HepG2 (cell line): Measurements from ENCODE around the gene HAUS5. TPM values are rescaled to one million over a fixed set of nuclear protein-coding genes. Genes with fewer than 3 reads are reported as not detected.
A peak's percentile ranks its signal among the peaks of the same experiment; 100 is the strongest.

ENCODE experiments used
- KAT7 ChIP-seq: IDR thresholded peaks from 2 replicates; pipeline ENCODE4 v1.6.1; 2018; ENCODE audit warnings: borderline replicate concordance, missing compliant biosample characterization
- KLF12 ChIP-seq: sonication (generic); formaldehyde crosslinking; IDR thresholded peaks from 2 replicates; pipeline ENCODE4 v1.4.0; 2020; ENCODE audit warnings: missing genetic modification reagents, borderline replicate concordance
- NFYC ChIP-seq: IDR thresholded peaks from 2 replicates; pipeline ENCODE4 v1.6.1; 2016; ENCODE audit warnings: missing genetic modification reagents, missing compliant biosample characterization
- POLR2G ChIP-seq: fragments of 200-400 bp; formaldehyde crosslinking; IDR thresholded peaks from 2 replicates; pipeline ENCODE4 v1.6.1; 2018; ENCODE audit warnings: mild to moderate bottlenecking, low read depth, low read length, moderate library complexity
- RARA ChIP-seq: IDR thresholded peaks from 2 replicates; pipeline ENCODE4 v1.6.1; 2016; ENCODE audit warnings: missing genetic modification reagents, missing compliant biosample characterization
- RBM39 ChIP-seq: fragments of 200-400 bp; formaldehyde crosslinking; IDR thresholded peaks from one replicate; pipeline ENCODE4 v1.6.1; 2018; ENCODE audit warnings: antibody characterized with exemption, mild to moderate bottlenecking, low read depth, low read length; ENCODE audit not compliant: poor library complexity, severe bottlenecking
- SP2 ChIP-seq: sonication (generic); formaldehyde crosslinking; IDR thresholded peaks from 2 replicates; pipeline ENCODE4 v1.5.1; 2020; ENCODE audit warnings: mild to moderate bottlenecking, missing genetic modification reagents
- ZFP37 ChIP-seq: sonication (generic); formaldehyde crosslinking; IDR thresholded peaks from 2 replicates; pipeline ENCODE4 v1.4.0; 2020; ENCODE audit warnings: missing genetic modification reagents, borderline replicate concordance
- ZNF44 ChIP-seq: sonication (generic); formaldehyde crosslinking; IDR thresholded peaks from 2 replicates; pipeline ENCODE4 v1.5.1; 2020; ENCODE audit warnings: mild to moderate bottlenecking, missing genetic modification reagents
- ZNF644 ChIP-seq: IDR thresholded peaks from 2 replicates; pipeline ENCODE4 v1.6.1; 2016; ENCODE audit warnings: low read depth
- ZNF737 ChIP-seq: sonication (generic); formaldehyde crosslinking; IDR thresholded peaks from 2 replicates; pipeline ENCODE4 v1.5.0; 2020; ENCODE audit warnings: missing genetic modification reagents, mild to moderate bottlenecking, borderline replicate concordance
- polyA plus RNA-seq, 8 experiments: library from polyadenylated mRNA; depleted of rRNA in 3 of 8; stranded (reverse) in 7 of 8; unstranded in 1 of 8; fragments of >200 nt; fragmentation: Illumina TruSeq in 4 of 8; extraction: Trizol in 4 of 8; gene quantifications; 2 replicates each; pipeline versions ENCODE4 v1.2.1 to v1.2.3, GENCODE V29; 2011 to 2016; ENCODE audit warnings: low read depth in 4 of 8, missing spikeins in 1 of 8, mixed read lengths in 1 of 8; ENCODE audit not compliant: insufficient read depth in 1 of 8
- total RNA-seq, 5 experiments: library from RNA; depleted of rRNA; stranded (reverse); fragments of >200 nt; fragmentation: Illumina TruSeq; extraction: Trizol; gene quantifications; 2 replicates each; pipeline ENCODE4 v1.2.3, GENCODE V29; 2016; ENCODE audit warnings: low read depth in 1 of 5
- TF ChIP-seq, protein P1 (sequence below): sonication (generic); formaldehyde crosslinking; IDR thresholded peaks from 2 replicates; pipeline ENCODE4 v1.5.0; 2020; ENCODE audit warnings: mild to moderate bottlenecking, missing genetic modification reagents
- TF ChIP-seq, protein P2 (sequence below): IDR thresholded peaks from 2 replicates; pipeline ENCODE4 v1.6.1; 2016
- TF ChIP-seq, protein P3 (sequence below): sonication (generic); formaldehyde crosslinking; IDR thresholded peaks from 2 replicates; pipeline ENCODE4 v1.8.0; 2022; ENCODE audit warnings: missing genetic modification reagents, mild to moderate bottlenecking, inconsistent platforms, borderline replicate concordance
- TF ChIP-seq, protein P4 (sequence below): sonication (generic); formaldehyde crosslinking; IDR thresholded peaks from 2 replicates; pipeline ENCODE4 v1.4.0; 2020; ENCODE audit warnings: missing genetic modification reagents, borderline replicate concordance
- TF ChIP-seq, protein P5 (sequence below): sonication (generic); formaldehyde crosslinking; IDR thresholded peaks from 2 replicates; pipeline ENCODE4 v1.5.0; 2020; ENCODE audit warnings: mild to moderate bottlenecking, missing genetic modification reagents
- TF ChIP-seq, protein P6 (sequence below): sonication (generic); formaldehyde crosslinking; IDR thresholded peaks from 2 replicates; pipeline ENCODE4 v1.4.0; 2020; ENCODE audit warnings: missing genetic modification reagents
- TF ChIP-seq, protein P7 (sequence below): sonication (generic); formaldehyde crosslinking; IDR thresholded peaks from 2 replicates; pipeline ENCODE4 v1.4.0; 2020; ENCODE audit warnings: missing genetic modification reagents

Gene HAUS5
- total and polyA plus RNA-seq, 2 of the 13 experiments (the other 11 are each of a cell fraction or from before 2014, with no cell fraction given): 10.3 to 17.7 TPM

DNA sequence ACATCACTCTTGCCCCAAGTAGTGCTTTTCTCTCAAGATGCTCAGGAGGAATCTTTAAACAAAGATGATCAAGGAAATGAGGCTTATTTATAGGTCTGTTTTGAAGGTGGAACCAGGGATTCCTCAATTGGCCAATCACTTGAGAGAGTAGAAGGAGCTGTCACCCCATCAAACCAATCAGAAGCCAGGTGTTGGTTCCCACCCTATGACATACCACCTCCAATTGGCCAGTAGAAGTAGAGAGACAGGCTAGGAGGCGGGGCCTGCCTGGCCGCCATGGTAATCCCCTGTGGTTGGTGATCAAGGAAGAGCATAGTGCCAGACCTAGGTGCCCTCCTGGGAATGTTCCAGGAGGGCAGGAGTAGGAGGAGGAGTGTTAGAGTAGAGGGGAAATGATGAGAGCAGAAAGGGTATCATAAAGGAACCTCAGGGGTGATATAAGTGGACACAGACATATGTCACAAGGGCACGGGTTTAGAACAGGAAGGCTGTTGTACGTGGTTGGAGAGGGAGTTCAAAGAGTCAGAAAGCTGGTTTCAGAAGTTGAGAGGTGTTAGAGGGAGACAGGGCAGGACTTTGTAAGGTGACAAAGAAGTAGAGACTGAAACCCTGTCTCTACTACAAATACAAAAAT lies 16.1 kb upstream of the HAUS5 start (continued):
- TF ChIP-seq, protein P1, sequence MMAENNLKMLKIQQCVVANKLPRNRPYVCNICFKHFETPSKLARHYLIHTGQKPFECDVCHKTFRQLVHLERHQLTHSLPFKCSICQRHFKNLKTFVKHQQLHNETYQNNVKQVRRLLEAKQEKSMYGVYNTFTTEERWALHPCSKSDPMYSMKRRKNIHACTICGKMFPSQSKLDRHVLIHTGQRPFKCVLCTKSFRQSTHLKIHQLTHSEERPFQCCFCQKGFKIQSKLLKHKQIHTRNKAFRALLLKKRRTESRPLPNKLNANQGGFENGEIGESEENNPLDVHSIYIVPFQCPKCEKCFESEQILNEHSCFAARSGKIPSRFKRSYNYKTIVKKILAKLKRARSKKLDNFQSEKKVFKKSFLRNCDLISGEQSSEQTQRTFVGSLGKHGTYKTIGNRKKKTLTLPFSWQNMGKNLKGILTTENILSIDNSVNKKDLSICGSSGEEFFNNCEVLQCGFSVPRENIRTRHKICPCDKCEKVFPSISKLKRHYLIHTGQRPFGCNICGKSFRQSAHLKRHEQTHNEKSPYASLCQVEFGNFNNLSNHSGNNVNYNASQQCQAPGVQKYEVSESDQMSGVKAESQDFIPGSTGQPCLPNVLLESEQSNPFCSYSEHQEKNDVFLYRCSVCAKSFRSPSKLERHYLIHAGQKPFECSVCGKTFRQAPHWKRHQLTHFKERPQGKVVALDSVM (CRISPR knock-in tag): no peak
- TF ChIP-seq, protein P2, sequence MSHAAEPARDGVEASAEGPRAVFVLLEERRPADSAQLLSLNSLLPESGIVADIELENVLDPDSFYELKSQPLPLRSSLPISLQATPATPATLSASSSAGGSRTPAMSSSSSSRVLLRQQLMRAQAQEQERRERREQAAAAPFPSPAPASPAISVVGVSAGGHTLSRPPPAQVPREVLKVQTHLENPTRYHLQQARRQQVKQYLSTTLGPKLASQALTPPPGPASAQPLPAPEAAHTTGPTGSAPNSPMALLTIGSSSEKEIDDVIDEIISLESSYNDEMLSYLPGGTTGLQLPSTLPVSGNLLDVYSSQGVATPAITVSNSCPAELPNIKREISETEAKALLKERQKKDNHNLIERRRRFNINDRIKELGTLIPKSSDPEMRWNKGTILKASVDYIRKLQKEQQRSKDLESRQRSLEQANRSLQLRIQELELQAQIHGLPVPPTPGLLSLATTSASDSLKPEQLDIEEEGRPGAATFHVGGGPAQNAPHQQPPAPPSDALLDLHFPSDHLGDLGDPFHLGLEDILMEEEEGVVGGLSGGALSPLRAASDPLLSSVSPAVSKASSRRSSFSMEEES: no peak
- TF ChIP-seq RARA (no peak), ZFP37 (CRISPR knock-in tag) (no peak), ZNF737 (CRISPR knock-in tag) (no peak), NFYC (CRISPR knock-in tag) (peak; percentile 79), POLR2G (no peak), ZNF44 (CRISPR knock-in tag) (no peak), KLF12 (CRISPR knock-in tag) (no peak), SP2 (CRISPR knock-in tag) (peak; percentile 52; the same call in 1 of the 2 replicates), ZNF644 (no peak), RBM39 (no peak), KAT7 (no peak)
- TF ChIP-seq, protein P3, sequence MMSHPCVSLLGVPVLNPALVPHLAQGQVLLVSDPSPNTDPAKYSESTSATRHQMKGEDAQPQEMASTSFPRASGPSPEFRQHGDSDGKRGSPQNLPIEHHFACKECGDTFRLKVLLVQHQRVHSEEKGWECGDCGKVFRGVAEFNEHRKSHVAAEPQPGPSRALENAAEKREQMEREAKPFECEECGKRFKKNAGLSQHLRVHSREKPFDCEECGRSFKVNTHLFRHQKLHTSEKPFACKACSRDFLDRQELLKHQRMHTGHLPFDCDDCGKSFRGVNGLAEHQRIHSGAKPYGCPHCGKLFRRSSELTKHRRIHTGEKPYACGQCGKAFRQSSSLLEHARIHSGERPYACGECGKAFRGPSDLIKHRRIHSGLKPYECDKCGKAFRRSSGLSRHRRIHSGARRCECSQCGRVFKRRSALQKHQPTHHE: no peak
- TF ChIP-seq, protein P4, sequence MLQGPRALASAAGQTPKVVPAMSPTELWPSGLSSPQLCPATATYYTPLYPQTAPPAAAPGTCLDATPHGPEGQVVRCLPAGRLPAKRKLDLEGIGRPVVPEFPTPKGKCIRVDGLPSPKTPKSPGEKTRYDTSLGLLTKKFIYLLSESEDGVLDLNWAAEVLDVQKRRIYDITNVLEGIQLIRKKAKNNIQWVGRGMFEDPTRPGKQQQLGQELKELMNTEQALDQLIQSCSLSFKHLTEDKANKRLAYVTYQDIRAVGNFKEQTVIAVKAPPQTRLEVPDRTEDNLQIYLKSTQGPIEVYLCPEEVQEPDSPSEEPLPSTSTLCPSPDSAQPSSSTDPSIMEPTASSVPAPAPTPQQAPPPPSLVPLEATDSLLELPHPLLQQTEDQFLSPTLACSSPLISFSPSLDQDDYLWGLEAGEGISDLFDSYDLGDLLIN: no peak
- TF ChIP-seq, protein P5, sequence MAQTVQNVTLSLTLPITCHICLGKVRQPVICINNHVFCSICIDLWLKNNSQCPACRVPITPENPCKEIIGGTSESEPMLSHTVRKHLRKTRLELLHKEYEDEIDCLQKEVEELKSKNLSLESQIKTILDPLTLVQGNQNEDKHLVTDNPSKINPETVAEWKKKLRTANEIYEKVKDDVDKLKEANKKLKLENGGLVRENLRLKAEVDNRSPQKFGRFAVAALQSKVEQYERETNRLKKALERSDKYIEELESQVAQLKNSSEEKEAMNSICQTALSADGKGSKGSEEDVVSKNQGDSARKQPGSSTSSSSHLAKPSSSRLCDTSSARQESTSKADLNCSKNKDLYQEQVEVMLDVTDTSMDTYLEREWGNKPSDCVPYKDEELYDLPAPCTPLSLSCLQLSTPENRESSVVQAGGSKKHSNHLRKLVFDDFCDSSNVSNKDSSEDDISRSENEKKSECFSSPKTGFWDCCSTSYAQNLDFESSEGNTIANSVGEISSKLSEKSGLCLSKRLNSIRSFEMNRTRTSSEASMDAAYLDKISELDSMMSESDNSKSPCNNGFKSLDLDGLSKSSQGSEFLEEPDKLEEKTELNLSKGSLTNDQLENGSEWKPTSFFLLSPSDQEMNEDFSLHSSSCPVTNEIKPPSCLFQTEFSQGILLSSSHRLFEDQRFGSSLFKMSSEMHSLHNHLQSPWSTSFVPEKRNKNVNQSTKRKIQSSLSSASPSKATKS (CRISPR knock-in tag): no peak
- TF ChIP-seq, protein P6, sequence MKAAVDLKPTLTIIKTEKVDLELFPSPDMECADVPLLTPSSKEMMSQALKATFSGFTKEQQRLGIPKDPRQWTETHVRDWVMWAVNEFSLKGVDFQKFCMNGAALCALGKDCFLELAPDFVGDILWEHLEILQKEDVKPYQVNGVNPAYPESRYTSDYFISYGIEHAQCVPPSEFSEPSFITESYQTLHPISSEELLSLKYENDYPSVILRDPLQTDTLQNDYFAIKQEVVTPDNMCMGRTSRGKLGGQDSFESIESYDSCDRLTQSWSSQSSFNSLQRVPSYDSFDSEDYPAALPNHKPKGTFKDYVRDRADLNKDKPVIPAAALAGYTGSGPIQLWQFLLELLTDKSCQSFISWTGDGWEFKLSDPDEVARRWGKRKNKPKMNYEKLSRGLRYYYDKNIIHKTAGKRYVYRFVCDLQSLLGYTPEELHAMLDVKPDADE (CRISPR knock-in tag): no peak
- TF ChIP-seq, protein P7, sequence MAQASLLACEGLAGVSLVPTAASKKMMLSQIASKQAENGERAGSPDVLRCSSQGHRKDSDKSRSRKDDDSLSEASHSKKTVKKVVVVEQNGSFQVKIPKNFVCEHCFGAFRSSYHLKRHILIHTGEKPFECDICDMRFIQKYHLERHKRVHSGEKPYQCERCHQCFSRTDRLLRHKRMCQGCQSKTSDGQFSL (CRISPR knock-in tag): no peak
